NAMALWA (cell line): Measurements from ENCODE around the gene ASAP2.
A peak's percentile ranks its signal among the peaks of the same experiment; 100 is the strongest.

Experiments used
- DNase-seq: peaks from one replicate; pipeline ENCODE4 v3.0.0-alpha.2; 2015; ENCODE audit warnings: low spot score

ASAP2 gene

GRCh38 chr2:9403924-9404323, 197.3 kb downstream of the ASAP2 start:
- no peak for DNase-seq

DNA sequence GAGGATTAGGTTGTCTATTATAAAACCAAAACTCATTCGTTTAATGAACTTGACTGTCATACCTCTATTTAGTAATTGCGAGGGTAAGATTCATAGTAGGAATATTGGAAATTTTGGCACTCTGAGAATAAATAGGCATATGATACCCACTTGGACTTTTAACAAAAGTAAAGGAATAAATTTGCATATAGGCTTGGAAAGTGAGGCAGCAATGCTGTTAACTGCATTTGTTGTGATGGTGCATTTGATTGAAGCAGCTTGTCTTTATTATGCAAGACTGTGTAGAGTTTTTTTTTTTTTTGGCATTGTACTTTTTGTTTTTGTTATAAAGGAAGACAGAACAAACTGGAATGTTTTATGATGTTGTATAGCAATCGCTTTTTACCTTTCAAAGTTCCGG, 197.8 kb downstream of the ASAP2 start:
- DNase-seq: no peak

DNA sequence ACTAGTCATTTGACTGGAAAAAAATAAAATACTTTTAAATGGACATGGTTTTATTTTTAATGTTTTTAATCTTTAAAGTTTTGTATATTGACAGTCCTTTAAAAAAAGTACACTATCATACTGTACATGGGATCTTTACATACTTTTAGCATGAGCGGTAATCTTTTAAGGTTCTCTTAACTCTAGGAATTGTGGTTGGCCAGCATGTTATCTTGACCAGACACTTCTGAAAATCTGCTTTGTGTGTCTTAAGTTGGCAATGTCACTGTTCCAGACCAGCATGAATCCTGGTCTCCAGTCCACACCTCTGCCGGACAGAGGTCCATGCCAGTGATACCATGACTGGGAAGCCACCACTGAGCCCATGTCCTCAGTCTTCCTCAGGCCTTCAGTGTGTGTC, 199.0 kb downstream of the ASAP2 start:
- no peak for DNase-seq

GRCh38 chr2:9406529-9407362, 200.1 kb downstream of the ASAP2 start:
- DNase-seq: no peak

- DNase-seq: no peak
Measured at GRCh38 chr2:9407363-9407811, 200.8 kb downstream of the ASAP2 start.

DNA sequence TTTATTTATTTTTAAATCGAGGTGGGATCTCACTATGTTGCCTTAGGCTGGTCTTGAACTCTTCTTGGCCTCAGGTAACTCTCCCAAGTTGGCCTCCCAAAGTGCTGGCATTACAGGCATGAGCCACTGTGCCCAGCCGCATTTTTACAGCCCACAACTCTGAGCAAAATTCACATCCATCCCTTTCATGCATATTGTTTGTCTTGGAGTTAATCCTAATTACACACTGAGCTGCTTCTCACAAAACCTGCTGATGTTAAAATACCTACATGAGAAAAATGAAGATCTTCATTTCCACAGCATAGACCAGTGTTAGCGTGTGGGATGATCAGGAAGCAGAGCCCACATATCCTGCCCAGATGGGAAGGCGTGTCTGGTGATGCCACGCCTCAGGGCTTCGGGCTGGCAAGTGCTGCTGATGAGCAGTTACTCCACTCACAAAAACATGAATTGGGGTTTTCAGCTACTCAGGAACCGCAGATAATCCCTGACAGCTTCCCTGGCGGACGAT, 202.1 kb downstream of the ASAP2 start:
- DNase-seq: no peak

DNA sequence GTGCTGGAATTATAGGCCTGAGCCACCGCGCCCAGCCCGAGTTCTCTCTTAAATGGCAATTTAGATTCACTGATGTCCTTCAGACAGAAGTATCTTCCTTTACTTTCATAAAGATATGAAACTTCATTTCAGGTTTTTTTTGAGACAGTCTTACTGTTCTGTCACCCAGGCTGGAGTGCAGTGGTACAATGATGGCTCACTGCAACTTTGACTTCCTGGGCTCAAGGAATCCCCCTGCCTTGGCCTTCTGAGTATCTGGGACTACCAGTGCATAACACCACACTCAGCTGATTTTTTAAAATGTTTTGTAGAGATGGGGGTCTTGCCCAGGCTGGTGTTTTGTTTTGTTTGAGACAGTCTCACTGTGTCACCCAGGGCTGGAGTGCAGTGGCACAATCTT, 203.5 kb downstream of the ASAP2 start:
- no peak for DNase-seq

- DNase-seq: no peak
Measured at GRCh38 chr2:9412781-9413180, 206.2 kb downstream of the ASAP2 start.

DNA sequence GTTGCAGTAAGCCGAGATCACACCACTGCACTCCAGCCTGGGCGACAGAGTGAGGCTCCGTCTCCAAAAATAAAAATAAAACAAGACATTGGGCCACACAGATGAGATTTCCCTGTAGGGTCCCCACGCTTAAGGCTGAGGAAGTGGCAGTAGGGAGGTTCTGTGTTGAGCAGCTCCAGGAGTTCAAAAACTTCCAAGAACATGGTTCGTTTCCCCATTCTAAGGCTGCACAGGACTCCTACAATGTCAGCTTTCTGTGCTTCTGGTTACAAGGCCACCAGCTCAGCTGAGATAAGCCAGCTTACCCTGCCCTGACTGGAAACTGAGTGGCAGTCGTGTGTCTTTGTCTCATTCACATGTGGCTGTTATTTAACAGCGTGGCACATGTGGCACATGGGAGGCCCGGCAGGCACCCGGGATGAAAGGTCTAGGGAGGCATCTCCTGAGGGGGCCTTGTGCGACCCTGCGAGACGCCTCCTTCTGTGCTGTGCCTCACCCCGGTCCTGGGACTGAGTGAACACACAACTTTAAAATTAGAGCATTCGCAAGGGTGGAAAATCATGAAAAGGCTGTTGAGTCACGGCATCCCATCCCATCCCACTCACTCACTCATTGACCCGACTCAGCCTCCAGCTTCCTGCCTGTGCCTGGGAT, 209.0 kb downstream of the ASAP2 start:
- no peak for DNase-seq

DNA sequence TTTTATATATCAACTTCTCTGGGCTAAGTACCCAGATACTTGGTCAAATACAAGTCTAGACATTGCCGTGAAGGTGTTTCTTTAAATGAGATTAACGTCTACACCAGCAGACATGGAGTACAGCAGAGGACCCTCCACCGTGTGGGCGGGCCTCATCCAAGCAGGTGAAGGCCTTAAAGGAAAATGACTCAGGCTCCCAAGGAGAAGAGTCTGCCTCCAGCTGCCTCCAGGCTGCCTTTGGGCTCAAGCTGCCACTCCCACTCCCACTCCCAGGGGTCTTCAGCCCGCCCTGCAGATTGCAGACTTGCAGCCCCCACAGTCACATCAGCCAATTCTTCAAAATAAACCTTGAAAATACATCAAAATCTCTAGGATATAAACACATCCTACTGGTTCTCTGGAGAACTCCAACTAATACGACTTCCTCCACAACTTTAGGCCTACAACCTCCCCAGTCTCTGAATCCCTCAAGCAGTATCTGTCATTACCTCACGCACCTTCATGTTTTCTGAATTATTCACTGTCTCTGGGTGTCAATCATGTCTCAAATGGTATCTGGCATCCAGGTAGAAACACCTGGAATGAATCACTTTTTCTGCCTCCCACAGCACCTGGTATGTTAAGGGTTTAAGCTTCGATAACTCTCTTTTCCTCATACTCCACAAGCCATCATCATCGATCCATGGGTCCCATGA, 209.8 kb downstream of the ASAP2 start:
- DNase-seq: no peak

DNA sequence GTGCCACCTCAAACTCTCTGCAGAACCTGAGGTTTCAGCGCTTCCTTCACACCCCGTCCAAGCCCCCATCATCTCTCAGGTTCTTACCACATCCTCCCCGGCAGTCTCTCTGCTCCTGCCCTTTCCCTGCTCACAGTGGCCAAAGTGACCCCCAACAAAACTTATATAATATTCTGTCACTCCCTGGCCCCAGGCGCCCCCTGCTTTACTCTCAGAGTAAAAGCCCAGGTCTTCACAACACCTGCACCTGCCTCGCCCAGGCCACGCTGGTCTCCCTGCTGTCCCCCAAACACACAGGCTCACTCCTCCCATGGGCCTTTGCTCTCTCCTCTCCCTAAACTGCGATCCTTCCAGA, 210.3 kb downstream of the ASAP2 start:
- DNase-seq: no peak

DNA sequence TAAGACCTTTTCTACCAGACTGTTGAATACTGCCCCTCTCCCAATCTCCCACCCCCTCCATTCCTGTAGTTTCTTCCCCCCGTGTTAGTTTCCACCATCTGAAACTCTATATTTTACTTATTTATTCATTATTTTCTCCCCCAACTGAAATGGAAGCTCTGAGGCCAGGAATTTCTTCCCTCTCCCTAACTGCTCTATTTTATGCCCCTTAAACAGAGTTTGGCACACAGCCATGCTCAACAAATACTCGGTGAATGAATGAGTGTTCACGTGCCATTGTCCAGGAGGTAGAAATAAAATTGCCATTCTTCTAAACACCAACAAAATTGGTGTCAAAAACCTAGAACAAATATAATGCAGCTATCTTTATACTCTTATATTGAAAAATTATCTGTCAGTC, 211.1 kb downstream of the ASAP2 start:
- no peak for DNase-seq

DNA sequence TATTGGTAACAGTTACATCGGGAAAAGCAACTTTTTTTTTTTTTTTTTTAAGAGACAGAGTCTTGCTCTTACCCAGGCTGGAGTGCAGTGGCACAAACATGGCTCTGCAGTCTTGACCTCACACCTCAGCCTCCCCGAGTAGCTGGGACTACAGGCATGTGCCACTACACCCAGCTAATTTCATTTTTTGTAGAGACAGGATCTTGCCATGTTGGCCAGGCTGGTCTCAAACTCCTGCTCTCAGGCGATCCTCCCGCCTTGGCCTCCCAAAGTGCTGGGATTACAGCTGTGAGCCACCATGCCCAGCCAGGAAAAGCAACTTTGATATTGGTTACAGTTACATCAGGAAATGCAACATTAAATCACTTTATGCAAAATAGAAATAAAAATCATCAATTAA, 212.1 kb downstream of the ASAP2 start:
- no peak for DNase-seq

DNA sequence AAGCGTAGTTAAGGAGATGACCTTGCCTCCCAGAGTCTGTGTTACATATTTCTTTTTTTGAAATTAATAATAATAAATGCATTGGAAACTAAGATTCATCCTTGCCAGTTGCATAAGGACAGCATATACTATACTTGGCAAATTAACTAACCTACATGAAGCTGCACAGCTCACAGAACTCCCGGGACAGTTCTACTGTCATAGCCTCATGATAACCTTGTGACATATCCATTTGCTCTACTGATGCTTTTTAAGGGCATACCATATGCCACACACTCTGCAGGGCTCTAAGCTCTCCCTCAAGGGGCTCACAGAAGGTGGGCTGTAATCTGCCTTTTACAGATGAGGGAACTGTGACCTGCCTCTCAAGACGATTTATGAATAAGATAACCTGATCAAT, 212.9 kb downstream of the ASAP2 start:
- DNase-seq: no peak

GRCh38 chr2:9420495-9420894, 213.9 kb downstream of the ASAP2 start:
- no peak for DNase-seq

DNA sequence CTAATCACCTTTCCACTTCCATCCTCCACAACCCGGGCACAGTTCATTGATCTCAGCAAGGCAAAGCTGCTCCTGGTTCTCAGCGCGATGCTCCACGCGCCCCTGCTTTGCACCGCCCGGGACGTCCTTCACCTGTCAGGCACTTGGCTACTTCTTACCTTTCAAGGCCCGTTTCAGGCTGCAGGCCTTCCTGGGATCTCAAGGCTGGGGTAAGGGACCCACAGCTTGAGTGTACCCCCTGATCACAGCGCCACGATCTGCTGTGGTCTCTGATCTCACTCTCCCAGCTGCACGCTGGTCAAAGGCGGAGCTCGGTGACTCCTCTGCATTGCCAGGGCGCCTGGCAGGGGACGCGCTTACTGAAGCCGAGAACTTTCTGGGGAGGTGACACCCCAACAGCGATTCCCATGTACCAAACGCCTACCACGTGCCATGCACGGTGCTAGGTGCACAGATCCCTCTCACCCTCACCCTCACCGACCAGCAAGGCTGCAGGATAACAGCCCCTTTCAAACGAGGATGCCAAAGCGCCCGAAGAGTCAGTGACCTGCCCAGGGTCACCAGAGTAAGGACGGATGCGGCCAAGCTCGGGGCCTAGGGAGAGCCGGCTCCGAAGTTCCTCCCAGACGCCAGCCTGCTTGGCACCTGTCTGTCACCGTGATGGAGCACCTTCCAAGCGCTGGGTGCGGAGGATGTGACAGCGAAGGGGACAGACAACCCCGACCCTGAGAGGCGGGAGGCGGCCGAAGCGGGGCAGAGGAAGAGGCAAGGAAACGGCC, 215.9 kb downstream of the ASAP2 start:
- DNase-seq: peak; percentile 60

GRCh38 chr2:9423100-9423921, 216.7 kb downstream of the ASAP2 start, which contains the start of the genes CPSF3 and ITGB1BP1:
CPSF3 (plus strand) TSS chr2:9423654; CDS start chr2:9423774, 120 bp downstream.
ITGB1BP1 (minus strand) TSS chr2:9423528; CDS start chr2:9418697, 4,831 bp downstream.
- peak; percentile 99 for DNase-seq

- DNase-seq: peak; percentile 65
Measured at GRCh38 chr2:9423922-9424272, 217.3 kb downstream of the ASAP2 start.

DNA sequence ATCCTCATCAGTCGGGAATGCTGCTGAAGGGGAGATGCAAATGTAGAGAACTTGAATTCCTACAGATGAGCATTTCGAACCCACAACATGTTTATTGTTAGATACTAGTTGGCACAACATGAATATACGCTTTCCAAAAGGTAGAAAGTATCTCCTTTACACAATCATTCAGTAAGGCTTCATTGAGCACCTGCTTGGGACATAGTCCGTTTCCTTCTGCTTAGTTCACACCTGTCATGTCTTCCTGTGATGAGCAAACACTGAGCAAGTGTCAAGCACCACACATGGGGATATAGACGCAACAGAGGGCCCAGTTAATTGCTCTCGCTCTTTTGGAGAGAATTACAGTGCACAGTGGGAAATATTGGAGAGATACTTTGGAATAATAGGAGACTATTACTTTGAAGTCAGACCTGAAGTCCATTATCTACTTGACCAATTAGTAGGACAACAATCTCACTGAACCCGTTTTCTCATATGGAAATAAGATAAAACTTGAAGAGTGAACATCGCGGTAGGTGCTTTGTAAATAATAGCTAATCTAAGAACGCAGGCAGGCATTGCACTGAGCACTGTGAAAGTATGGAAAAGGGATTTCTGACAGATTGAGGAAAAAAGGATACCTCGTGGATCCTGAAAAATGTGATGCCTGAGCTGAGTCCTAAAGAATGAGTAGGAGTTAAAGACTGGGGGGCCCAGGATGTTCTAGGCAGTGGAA, 218.0 kb downstream of the ASAP2 start:
- peak; percentile 34 for DNase-seq

DNA sequence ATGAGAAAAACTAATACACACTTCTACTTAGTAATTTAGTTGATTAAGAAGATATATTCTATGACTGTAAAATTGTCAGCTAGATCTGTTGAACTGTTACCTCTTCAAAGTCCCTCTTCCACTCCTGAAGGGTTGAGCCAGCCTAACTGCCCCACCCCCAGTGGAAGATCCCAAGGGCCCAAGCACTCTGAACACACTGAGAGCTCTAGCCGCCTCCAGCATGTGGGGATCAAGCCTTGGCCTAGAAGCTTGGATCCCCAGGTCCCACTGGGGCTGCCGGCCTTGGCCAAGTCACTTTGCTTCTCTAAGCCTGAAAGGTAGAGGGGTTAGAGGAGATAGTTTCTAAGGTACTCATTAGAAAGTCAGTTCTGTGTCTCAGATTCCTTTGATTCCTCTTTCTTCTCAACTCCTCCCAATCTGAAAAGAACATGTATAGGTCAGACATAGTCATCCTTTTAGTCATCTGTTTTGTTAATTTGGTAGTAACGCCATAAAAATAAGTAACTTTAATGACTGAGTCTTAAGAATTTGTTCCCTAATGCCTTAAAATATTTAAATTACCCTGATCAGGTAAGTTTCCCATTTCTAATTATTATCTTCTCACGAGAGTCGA, 222.5 kb downstream of the ASAP2 start:
- DNase-seq: no peak
